GM18526 (cell line): ENCODE measurements around the gene PRDM16.

ENCODE experiments used
- POLR2A ChIP-seq: IDR thresholded peaks from 3 replicates; pipeline ENCODE4 v1.6.1; 2011; ENCODE audit not compliant: insufficient read length; ENCODE audit errors: extremely low read depth

PRDM16 gene

GRCh38 chr1:3038113-3038551 lies 30.9 kb upstream of the PRDM16 start:
- no peak for TF ChIP-seq POLR2A

- no peak for TF ChIP-seq POLR2A
Observed at GRCh38 chr1:3038571-3039181, 30.3 kb upstream of the PRDM16 start.

- TF ChIP-seq POLR2A = no peak
Observed at GRCh38 chr1:3040004-3040403, 29.0 kb upstream of the PRDM16 start.

GRCh38 chr1:3042481-3042880 lies 26.5 kb upstream of the PRDM16 start:
- no peak for TF ChIP-seq POLR2A

DNA sequence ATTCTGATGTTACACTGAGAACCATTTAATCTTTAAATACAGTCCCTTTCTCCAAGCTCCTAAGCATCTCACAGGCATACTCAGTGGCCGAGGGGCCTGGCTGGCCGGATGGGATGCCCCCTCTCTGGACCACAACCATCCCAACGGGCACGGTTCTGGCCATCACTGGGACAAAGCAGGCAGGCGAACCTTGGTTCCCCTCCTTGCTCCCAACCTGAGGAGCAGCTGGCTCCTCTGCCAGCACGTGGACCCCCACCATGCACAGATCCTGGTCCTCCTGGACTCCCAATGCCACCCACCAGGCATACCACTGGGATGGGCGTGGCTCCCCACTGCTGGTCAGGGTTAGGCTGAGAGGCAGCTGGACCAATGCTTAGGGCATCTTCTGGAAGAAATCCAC lies 19.8 kb upstream of the PRDM16 start:
- TF ChIP-seq POLR2A = no peak

DNA sequence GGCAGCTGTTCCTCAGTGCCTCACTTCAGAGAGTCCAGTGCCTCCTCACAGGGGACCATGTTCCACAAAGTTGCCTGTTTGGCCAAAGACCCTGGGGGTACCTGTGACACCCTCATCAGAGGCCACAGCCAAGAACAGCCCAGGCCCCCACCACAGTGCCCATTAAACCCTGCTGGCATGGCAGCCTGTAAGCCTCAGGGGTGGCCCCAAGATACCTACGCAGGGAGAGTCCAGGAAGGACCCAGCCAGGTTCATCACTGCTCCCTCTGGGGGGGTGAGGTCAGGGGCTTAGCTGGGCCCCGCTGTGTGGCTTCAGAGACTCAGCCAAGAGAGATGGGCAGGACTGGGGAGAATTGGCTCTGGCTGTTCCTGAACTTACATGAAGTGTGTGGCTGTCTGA lies 19.1 kb upstream of the PRDM16 start:
- TF ChIP-seq POLR2A = no peak

- TF ChIP-seq POLR2A = no peak
Observed at GRCh38 chr1:3050603-3051002, 18.4 kb upstream of the PRDM16 start.

DNA sequence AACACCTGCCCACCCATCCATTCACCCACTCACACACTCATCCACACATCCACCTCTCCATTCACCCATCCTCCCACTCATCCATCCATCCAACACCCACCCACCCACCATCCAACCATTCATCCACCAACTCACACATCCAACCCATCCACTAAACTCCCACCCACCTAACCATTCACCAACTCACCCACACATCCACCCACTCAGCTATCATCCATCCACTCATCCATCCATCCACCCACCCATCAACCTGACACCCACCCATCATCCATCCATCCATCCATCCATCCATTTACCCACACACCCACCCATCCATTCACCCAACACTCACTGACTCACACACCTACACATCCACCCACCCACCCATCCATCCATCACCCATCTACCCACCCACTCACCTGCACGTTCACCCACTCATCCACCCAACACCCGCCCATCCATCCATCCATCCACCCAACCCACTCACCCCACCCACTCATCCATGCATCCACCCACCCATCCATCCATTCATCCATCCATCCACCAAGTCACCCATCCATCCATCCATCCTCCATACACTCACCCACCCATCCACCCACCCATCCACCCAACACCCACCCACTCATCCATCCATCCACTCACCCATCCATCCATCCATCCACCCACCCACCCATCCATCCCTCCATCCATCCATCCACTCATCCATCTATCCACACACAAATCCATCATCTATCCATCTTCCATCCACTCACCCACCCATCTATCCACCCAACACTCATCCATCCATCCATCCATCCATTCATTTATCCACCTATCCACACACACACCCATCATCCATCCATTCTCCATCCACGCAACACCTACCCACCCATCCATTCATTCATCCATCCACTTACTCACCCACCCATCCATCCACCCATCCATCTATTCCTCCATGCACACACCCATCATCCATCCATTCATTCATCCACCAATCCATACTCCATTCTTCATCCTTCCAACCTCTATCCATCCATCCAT lies 17.4 kb upstream of the PRDM16 start:
- no peak for TF ChIP-seq POLR2A

DNA sequence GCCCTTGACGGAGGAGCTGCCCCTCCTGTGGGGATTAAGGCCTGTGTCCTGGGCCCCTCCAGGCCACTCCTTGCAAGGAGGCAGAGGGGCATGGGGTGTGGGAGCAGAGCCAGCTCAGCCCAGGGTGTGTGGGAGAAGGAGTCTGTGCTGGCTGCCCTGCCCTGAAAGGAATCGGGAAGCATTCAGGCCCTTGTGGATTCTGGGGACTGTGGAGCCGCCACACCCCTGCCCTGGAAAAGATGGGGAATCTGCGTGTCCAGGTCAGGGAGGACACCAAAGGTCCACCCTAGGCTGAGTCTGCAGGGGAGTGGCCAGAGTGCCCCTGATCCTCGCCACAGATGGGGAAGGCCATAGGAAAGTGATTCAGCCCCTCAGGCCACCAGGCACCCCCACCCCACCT lies 16.5 kb upstream of the PRDM16 start:
- no peak for TF ChIP-seq POLR2A

- TF ChIP-seq POLR2A = no peak
Observed at GRCh38 chr1:3053366-3053980, 15.5 kb upstream of the PRDM16 start.

DNA sequence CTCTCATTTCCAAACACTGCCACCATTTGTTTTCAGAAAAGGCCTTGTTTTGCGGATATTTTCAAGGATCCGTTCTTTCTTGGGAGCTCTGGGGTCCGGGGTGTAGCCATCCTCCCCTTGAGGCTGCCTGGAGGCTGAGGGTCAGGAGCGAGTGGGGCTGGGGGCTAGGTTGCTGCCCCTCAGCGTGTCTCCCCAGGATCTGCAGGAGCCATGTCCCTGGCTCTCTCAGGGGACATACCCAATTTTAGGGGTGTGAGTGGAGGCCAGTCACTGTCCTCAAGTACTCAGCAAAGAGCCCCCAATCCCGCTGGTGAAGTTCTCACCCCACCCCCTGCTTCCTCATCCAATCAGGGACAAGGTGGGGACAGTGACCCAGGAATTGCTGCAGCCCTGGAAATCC lies 15.0 kb upstream of the PRDM16 start:
- no peak for TF ChIP-seq POLR2A

GRCh38 chr1:3054474-3054873 lies 14.5 kb upstream of the PRDM16 start:
- no peak for TF ChIP-seq POLR2A

- TF ChIP-seq POLR2A = no peak
Observed at GRCh38 chr1:3055051-3055450, 14.0 kb upstream of the PRDM16 start.

GRCh38 chr1:3056641-3057040 lies 12.4 kb upstream of the PRDM16 start:
- no peak for TF ChIP-seq POLR2A

- no peak for TF ChIP-seq POLR2A
Observed at GRCh38 chr1:3058263-3059030, 10.6 kb upstream of the PRDM16 start.
